ENCODE results near the gene ANKZF1.
"Not testable (repeated sequence)": the region's sequence is repeated elsewhere in the genome, so short reads cannot be mapped to it uniquely, and the experiment has no call there.

ANKZF1 gene

DNA sequence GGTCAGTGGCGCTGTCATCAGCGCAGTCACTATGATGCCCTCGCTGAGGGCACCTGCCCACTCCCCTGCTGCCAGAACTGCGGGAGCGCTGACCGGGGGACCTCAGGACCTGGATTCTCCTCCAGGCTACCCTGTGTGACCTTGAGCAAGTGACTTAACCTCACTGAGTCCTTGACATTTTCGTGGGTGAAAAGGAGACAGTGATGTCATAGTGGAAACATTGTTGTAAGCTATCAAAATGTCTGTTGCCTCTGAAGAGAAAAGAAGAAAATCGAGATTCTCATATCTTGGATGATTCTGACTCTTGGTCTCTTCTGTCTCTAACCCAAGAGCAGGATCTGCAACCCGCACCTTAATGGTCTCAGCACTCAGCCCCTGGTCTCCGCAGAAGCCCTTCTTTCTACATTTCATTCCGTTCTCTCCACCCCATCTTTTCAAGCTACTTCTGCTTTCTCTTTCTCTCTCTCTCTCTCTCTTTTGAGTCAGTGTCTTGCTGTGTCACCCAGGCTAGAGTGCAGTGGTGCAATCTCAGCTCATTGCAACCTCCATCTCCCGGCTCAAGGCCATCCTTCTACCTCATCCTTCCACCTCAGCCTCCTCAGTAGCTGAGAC is 25.1 kb downstream of the ANKZF1 start:
- DNase-seq, result no peak
- no peak for TF ChIP-seq CTCF (IDR thresholded peaks at IDR 0.05; ENCODE audit: low read depth, low read length, missing control alignments)
- H3K27ac ChIP-seq, result no peak overlapping the region
- no peaks in the 10 kb centered on the region for H3K36me3 ChIP-seq (replicated peaks)
- H3K27me3 ChIP-seq (replicated peaks), result peaks cover 22% of the 10 kb centered on the region
- H3K4me3 ChIP-seq (ENCODE audit: low read depth, low read length), result no peak overlapping the region
- in situ Hi-C loops (cut with HindIII; ENCODE audit: low pct_ligation_motif_present, low sequenced_read_pairs), result no loop called here

DNA sequence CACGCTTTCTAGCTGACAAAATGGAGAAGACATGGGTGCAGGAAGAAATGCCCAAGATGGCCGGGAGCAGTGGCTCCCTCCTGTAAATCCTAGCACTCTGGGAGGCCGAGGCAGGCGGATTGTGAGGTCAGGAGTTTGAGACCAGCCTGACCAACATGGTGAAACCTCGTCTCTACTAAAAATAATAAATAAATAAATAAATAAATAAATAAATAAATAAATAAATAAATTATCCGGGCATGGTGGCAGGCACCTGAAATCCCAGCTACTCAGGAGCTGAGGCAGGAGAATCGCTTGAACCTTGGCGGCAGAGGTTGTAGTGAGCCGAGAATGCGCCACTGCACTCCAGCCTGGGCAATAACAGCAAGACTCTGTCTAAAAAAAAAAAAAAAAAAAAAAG is 29.3 kb downstream of the ANKZF1 start:
- H3K4me3 ChIP-seq (ENCODE audit: low read depth, low read length); H3K36me3 ChIP-seq (replicated peaks); DNase-seq; H3K27ac ChIP-seq; in situ Hi-C loops (cut with HindIII; ENCODE audit: low pct_ligation_motif_present, low sequenced_read_pairs): not testable (repeated sequence)
- H3K27me3 ChIP-seq (replicated peaks), result peaks cover 24% of the 10 kb centered on the region

GRCh38 chr2:219261024-219261855 is 31.6 kb downstream of the ANKZF1 start:
- no peaks in the 10 kb centered on the region for H3K36me3 ChIP-seq (replicated peaks)
- H3K27me3 ChIP-seq (replicated peaks), result peaks cover 9% of the 10 kb centered on the region
- in situ Hi-C loops (cut with HindIII; ENCODE audit: low pct_ligation_motif_present, low sequenced_read_pairs), result no loop called here
- no peak for DNase-seq
- H3K27ac ChIP-seq, result no peak overlapping the region
- no peak for TF ChIP-seq CTCF (IDR thresholded peaks at IDR 0.05; ENCODE audit: low read depth, low read length, missing control alignments)
- H3K4me3 ChIP-seq (ENCODE audit: low read depth, low read length), result no peak overlapping the region

DNA sequence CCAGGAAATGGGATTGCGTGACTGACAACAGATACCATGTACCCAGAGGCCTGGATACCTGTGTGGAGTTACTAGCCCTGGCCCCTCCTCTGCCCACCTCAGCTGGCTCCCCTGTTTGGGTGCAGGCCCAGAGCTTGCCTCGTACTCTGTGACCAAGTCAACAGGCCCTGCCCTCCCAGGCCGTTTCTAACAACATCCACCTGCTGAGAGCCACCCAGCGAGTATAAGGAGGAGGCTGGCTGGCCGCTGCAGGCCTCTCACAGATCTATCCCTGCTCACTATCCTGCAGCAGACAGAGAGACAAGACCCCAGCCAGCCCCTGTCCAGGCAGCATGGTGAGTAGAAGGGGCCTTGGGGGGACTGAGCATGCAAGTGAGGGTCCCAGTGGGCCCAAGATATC is 36.6 kb downstream of the ANKZF1 start:
- Histone ChIP-seq H3K4me3 (ENCODE audit: low read depth, low read length) (no peak overlapping the region), H3K36me3 (replicated peaks) (no peaks in the 10 kb centered on the region), H3K27ac (no peak overlapping the region), H3K27me3 (replicated peaks) (peaks cover under 1% of the 10 kb centered on the region)
- in situ Hi-C loops (cut with HindIII; ENCODE audit: low pct_ligation_motif_present, low sequenced_read_pairs), result no loop called here
- no peak for TF ChIP-seq CTCF (IDR thresholded peaks at IDR 0.05; ENCODE audit: low read depth, low read length, missing control alignments)
- DNase-seq, result no peak

GRCh38 chr2:219266886-219267285 is 37.3 kb downstream of the ANKZF1 start:
- Histone ChIP-seq H3K27ac (no peak overlapping the region), H3K36me3 (replicated peaks) (no peaks in the 10 kb centered on the region), H3K27me3 (replicated peaks) (no peaks in the 10 kb centered on the region), H3K4me3 (ENCODE audit: low read depth, low read length) (no peak overlapping the region)
- in situ Hi-C loops (cut with HindIII; ENCODE audit: low pct_ligation_motif_present, low sequenced_read_pairs), result no loop called here
- no peak for TF ChIP-seq CTCF (IDR thresholded peaks at IDR 0.05; ENCODE audit: low read depth, low read length, missing control alignments)
- DNase-seq, result no peak

- in situ Hi-C loops (cut with HindIII; ENCODE audit: low pct_ligation_motif_present, low sequenced_read_pairs), result no loop called here
- Histone ChIP-seq H3K4me3 (ENCODE audit: low read depth, low read length) (no peak overlapping the region), H3K36me3 (replicated peaks) (no peaks in the 10 kb centered on the region), H3K27ac (no peak overlapping the region), H3K27me3 (replicated peaks) (no peaks in the 10 kb centered on the region)
- no peak for TF ChIP-seq CTCF (IDR thresholded peaks at IDR 0.05; ENCODE audit: low read depth, low read length, missing control alignments)
- no peak for DNase-seq
These were observed 38.7 kb downstream of the ANKZF1 start for GRCh38 chr2:219268294-219268693.
